Endothelial cell (in vitro differentiated cells): ENCODE measurements around the gene MED9. TPM values are rescaled to one million over a fixed set of nuclear protein-coding genes. Genes with fewer than 3 reads are reported as not detected.

Experiments used
- DNase-seq: peaks from one replicate; pipeline ENCODE4 v3.0.0; 2021; ENCODE audit warnings: low spot score
- H3K27ac Mint-ChIP-seq: one replicate; pipeline ENCODE4 v1.8.0; 2021; ENCODE audit warnings: mixed read lengths, inconsistent platforms; ENCODE audit not compliant: unreplicated experiment
- H3K27me3 Mint-ChIP-seq: one replicate; pipeline ENCODE4 v1.8.0; 2021; ENCODE audit warnings: mild to moderate bottlenecking, moderate library complexity, mixed read lengths, inconsistent platforms; ENCODE audit not compliant: unreplicated experiment
- H3K36me3 Mint-ChIP-seq: one replicate; pipeline ENCODE4 v1.8.0; 2021; ENCODE audit warnings: mild to moderate bottlenecking, low read depth, mixed read lengths, inconsistent platforms; ENCODE audit not compliant: unreplicated experiment
- H3K4me1 Mint-ChIP-seq: one replicate; pipeline ENCODE4 v1.8.0; 2021; ENCODE audit warnings: mild to moderate bottlenecking, mixed read lengths, inconsistent platforms; ENCODE audit not compliant: unreplicated experiment
- H3K4me3 Mint-ChIP-seq: one replicate; pipeline ENCODE4 v1.8.0; 2021; ENCODE audit warnings: mild to moderate bottlenecking, mixed read lengths, inconsistent platforms; ENCODE audit not compliant: unreplicated experiment
- H3K9me3 Mint-ChIP-seq: one replicate; pipeline ENCODE4 v1.8.0; 2021; ENCODE audit warnings: mixed read lengths, inconsistent platforms; ENCODE audit not compliant: unreplicated experiment
- total RNA-seq: library from RNA; stranded (reverse); fragmentation: NEBNext Ultra II Directional; extraction: Animal tissue kit (Norgen Biotek cat#: 25700); gene quantifications from one replicate; pipeline ENCODE4 v1.2.1, GENCODE V29; 2021; ENCODE audit not compliant: unreplicated experiment
- TF ChIP-seq, protein P1 (sequence below): fragments of 200-600 bp; sonication (generic); IDR thresholded peaks from one replicate; pipeline ENCODE4 v1.5.0; 2021; ENCODE audit warnings: antibody characterized with exemption; ENCODE audit not compliant: unreplicated experiment

The MED9 gene
- total RNA-seq, 1 donor from 2014 or later: 14.2 TPM

GRCh38 chr17:17511293-17511741 is 34.5 kb downstream of the MED9 start:
- TF ChIP-seq, protein P1, sequence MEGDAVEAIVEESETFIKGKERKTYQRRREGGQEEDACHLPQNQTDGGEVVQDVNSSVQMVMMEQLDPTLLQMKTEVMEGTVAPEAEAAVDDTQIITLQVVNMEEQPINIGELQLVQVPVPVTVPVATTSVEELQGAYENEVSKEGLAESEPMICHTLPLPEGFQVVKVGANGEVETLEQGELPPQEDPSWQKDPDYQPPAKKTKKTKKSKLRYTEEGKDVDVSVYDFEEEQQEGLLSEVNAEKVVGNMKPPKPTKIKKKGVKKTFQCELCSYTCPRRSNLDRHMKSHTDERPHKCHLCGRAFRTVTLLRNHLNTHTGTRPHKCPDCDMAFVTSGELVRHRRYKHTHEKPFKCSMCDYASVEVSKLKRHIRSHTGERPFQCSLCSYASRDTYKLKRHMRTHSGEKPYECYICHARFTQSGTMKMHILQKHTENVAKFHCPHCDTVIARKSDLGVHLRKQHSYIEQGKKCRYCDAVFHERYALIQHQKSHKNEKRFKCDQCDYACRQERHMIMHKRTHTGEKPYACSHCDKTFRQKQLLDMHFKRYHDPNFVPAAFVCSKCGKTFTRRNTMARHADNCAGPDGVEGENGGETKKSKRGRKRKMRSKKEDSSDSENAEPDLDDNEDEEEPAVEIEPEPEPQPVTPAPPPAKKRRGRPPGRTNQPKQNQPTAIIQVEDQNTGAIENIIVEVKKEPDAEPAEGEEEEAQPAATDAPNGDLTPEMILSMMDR: no peak
- no peaks in the 10 kb centered on the region for H3K9me3 Mint-ChIP-seq
- DNase-seq: no peak
- H3K4me3 Mint-ChIP-seq: no peak overlapping the region
- peaks cover 10% of the 10 kb centered on the region for H3K27me3 Mint-ChIP-seq
- peaks cover 5% of the 10 kb centered on the region for H3K4me1 Mint-ChIP-seq
- no peaks in the 10 kb centered on the region for H3K36me3 Mint-ChIP-seq
- no peak overlapping the region for H3K27ac Mint-ChIP-seq

GRCh38 chr17:17511881-17512858 is 35.4 kb downstream of the MED9 start:
- TF ChIP-seq, protein P1: no peak
- H3K4me1 Mint-ChIP-seq: peaks cover 5% of the 10 kb centered on the region
- no peak for DNase-seq
- no peaks in the 10 kb centered on the region for H3K9me3 Mint-ChIP-seq
- no peaks in the 10 kb centered on the region for H3K36me3 Mint-ChIP-seq
- H3K4me3 Mint-ChIP-seq: no peak overlapping the region
- H3K27me3 Mint-ChIP-seq: peaks cover 14% of the 10 kb centered on the region
- H3K27ac Mint-ChIP-seq: no peak overlapping the region

- no peak overlapping the region for H3K27ac Mint-ChIP-seq
- peaks cover 5% of the 10 kb centered on the region for H3K4me1 Mint-ChIP-seq
- no peaks in the 10 kb centered on the region for H3K36me3 Mint-ChIP-seq
- TF ChIP-seq, protein P1: no peak
- H3K4me3 Mint-ChIP-seq: no peak overlapping the region
- H3K9me3 Mint-ChIP-seq: no peaks in the 10 kb centered on the region
- H3K27me3 Mint-ChIP-seq: peaks cover 14% of the 10 kb centered on the region
- DNase-seq: no peak
These were observed 36.1 kb downstream of the MED9 start for GRCh38 chr17:17512866-17513265.

- Mint-ChIP-seq H3K27ac (no peak overlapping the region), H3K27me3 (peaks cover 14% of the 10 kb centered on the region), H3K36me3 (no peaks in the 10 kb centered on the region), H3K4me1 (peaks cover 5% of the 10 kb centered on the region), H3K4me3 (no peak overlapping the region), H3K9me3 (no peaks in the 10 kb centered on the region)
- TF ChIP-seq, protein P1: no peak
- DNase-seq: no peak
These were observed 36.8 kb downstream of the MED9 start for GRCh38 chr17:17513626-17514025.
